AG09319 (cell line): ENCODE data around the gene AADACL3.

ENCODE experiments used
- DNase-seq: peaks from one replicate; pipeline ENCODE4 v3.0.0-alpha.2; 2010; ENCODE audit warnings: low read depth; ENCODE audit errors: extremely low read depth
- CTCF ChIP-seq: IDR thresholded peaks from 2 replicates; pipeline ENCODE4 v1.5.1; 2011; ENCODE audit warnings: low read depth, mild to moderate bottlenecking, inconsistent platforms, low read length, moderate library complexity

Gene AADACL3

GRCh38 chr1:12776801-12777557 is 61.1 kb downstream of the AADACL3 start:
- no peak for DNase-seq

More at GRCh38 chr1:12776801-12777557, 61.1 kb downstream of the AADACL3 start:
- TF ChIP-seq CTCF, result no peak
